Ascending aorta (tissue), 2 donors: ENCODE data around the gene CEACAM16. TPM values are rescaled to one million over a fixed set of nuclear protein-coding genes. Genes with fewer than 3 reads are reported as not detected.

Experiments used
- DNase-seq, 2 donors: peaks; one replicate each; pipeline ENCODE4 v3.0.0-alpha.2; 2019; ENCODE audit warnings: low spot score in 2 of 2
- H3K27ac ChIP-seq, 2 donors: fragments of 200-600 bp; sonication (generic); one replicate each; pipeline ENCODE4 v1.5.1; 2016 to 2017; ENCODE audit warnings: mild to moderate bottlenecking in 1 of 2
- H3K27me3 ChIP-seq: fragments of 200-600 bp; sonication (generic); one replicate; pipeline ENCODE4 v1.5.1; 2017
- H3K36me3 ChIP-seq, 2 donors: fragments of 200-600 bp; sonication (generic); one replicate each; pipeline ENCODE4 v1.5.1; 2016
- H3K4me1 ChIP-seq, 2 donors: fragments of 200-600 bp; sonication (generic); one replicate each; pipeline ENCODE4 v1.5.1; 2016 to 2017; ENCODE audit warnings: mild to moderate bottlenecking in 1 of 2
- H3K4me3 ChIP-seq, 2 donors: fragments of 200-600 bp; sonication (generic); one replicate each; pipeline ENCODE4 v1.5.1; 2016 to 2017; ENCODE audit warnings: mild to moderate bottlenecking in 1 of 2
- H3K9me3 ChIP-seq, 2 donors: fragments of 200-600 bp; sonication (generic); one replicate each; pipeline ENCODE4 v1.5.1; 2016
- intact Hi-C: fragments of 100-400 bp; cut with DNase I; formaldehyde crosslinking; loops from one replicate; pipeline ENCODE4 v1.15.1; 2023
- total RNA-seq: library from RNA; depleted of rRNA; stranded (reverse); fragments of >200 nt; gene quantifications from one replicate; pipeline ENCODE4 v1.1.0, GENCODE V29; 2016
- TF ChIP-seq, protein P1 (sequence below), 3 experiments: fragments of 200-600 bp in 2 of 3; fragments of 450-650 bp in 1 of 3; sonication (generic) in 2 of 3; IDR thresholded peaks; one replicate each; pipeline ENCODE4 v1.5.1; 2016 to 2019; ENCODE audit warnings: antibody characterized with exemption in 3 of 3, mild to moderate bottlenecking in 1 of 3, moderate library complexity in 1 of 3

The CEACAM16 gene
- total RNA-seq, 1 donor from 2014 or later = not detected

- intact Hi-C loops = no loop called here
- TF ChIP-seq, protein P1, sequence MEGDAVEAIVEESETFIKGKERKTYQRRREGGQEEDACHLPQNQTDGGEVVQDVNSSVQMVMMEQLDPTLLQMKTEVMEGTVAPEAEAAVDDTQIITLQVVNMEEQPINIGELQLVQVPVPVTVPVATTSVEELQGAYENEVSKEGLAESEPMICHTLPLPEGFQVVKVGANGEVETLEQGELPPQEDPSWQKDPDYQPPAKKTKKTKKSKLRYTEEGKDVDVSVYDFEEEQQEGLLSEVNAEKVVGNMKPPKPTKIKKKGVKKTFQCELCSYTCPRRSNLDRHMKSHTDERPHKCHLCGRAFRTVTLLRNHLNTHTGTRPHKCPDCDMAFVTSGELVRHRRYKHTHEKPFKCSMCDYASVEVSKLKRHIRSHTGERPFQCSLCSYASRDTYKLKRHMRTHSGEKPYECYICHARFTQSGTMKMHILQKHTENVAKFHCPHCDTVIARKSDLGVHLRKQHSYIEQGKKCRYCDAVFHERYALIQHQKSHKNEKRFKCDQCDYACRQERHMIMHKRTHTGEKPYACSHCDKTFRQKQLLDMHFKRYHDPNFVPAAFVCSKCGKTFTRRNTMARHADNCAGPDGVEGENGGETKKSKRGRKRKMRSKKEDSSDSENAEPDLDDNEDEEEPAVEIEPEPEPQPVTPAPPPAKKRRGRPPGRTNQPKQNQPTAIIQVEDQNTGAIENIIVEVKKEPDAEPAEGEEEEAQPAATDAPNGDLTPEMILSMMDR (IDR thresholded peaks at IDR 0.05) = no peak
- Histone ChIP-seq H3K27ac (no peak within 1 kb of the TSS), H3K27me3 (no peaks in the 10 kb centered on the region), H3K36me3 (peaks cover 0 to 4% of the 10 kb centered on the region in 2 donors), H3K4me3 (no peak within 1 kb of the TSS), H3K9me3 (no peaks in the 10 kb centered on the region), H3K4me1 (no peaks in the 10 kb centered on the region)
- DNase-seq = no peak
Observed at GRCh38 chr19:44671400-44671799, 27.6 kb upstream of the CEACAM16 start, which contains the start of gene CEACAM19. TSS of gene CEACAM19 (plus strand) at chr19:44671482. CDS start at chr19:44671932, 450 bp downstream.

GRCh38 chr19:44672226-44672625 is 26.7 kb upstream of the CEACAM16 start:
- no peak for DNase-seq

GRCh38 chr19:44673510-44673909 is 25.4 kb upstream of the CEACAM16 start:
- Histone ChIP-seq H3K27ac (no peak overlapping the region), H3K9me3 (no peaks in the 10 kb centered on the region), H3K27me3 (no peaks in the 10 kb centered on the region), H3K4me1 (no peaks in the 10 kb centered on the region), H3K36me3 (peaks cover 3 to 4% of the 10 kb centered on the region in 2 donors), H3K4me3 (no peak overlapping the region)
- TF ChIP-seq, protein P1 (IDR thresholded peaks at IDR 0.05) = no peak
- intact Hi-C loops = no loop called here
- DNase-seq = no peak

More at GRCh38 chr19:44672226-44672625, 26.7 kb upstream of the CEACAM16 start:
- H3K9me3 ChIP-seq = no peaks in the 10 kb centered on the region
- H3K4me1 ChIP-seq = no peaks in the 10 kb centered on the region
- no peaks in the 10 kb centered on the region for H3K27me3 ChIP-seq
- intact Hi-C loops = no loop called here
- TF ChIP-seq, protein P1 (IDR thresholded peaks at IDR 0.05) = no peak
- no peak overlapping the region for H3K27ac ChIP-seq
- peaks cover 3 to 4% of the 10 kb centered on the region in 2 donors for H3K36me3 ChIP-seq
- H3K4me3 ChIP-seq = no peak overlapping the region

- H3K4me3 ChIP-seq = no peak overlapping the region
- no peaks in the 10 kb centered on the region for H3K9me3 ChIP-seq
- H3K27me3 ChIP-seq = no peaks in the 10 kb centered on the region
- TF ChIP-seq, protein P1 (IDR thresholded peaks at IDR 0.05) = no peak
- no peak overlapping the region for H3K27ac ChIP-seq
- H3K4me1 ChIP-seq = no peaks in the 10 kb centered on the region
- intact Hi-C loops = no loop called here
- DNase-seq = no peak
- H3K36me3 ChIP-seq = peaks cover 7 to 9% of the 10 kb centered on the region in 2 donors
Observed at GRCh38 chr19:44675521-44675920, 23.4 kb upstream of the CEACAM16 start.

DNA sequence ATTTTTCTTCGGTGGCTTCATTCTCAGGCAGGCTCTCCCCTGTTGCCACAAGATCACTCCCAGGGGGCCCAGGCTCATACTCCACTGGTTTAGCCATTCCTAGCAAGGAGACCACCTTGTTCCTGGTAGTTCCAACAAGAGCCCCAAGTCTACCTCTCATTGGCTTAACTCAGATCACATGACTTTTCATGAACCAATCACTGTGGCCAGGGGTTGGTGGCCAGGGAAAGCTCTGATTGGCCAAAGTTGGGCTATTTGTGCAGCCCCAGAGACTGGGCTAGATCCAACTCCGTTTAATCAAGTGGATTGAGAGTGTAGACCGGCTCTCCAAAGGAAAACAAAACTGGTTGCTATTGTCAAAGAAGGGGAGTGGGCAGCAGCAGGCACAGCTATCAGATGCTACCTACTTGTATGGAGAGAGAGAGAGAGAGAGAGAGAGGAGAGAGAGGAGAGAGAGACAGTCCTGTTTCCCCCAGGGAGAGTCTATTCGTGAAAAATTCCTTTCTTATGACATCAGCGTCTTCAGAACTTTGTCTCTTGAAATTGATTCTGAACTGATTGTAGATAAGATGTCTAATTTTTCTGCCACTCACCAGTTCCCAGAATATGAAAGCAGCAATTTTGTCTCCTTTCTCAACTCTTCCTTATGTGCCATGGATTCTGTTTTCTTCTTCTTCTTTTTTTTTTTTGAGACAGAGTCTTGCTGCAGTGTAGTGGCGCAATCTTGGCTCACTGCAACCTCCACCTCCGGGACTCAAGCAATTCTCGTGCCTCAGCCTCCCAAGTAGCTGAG is 21.7 kb upstream of the CEACAM16 start:
- TF ChIP-seq, protein P1 (IDR thresholded peaks at IDR 0.05) = no peak
- H3K4me3 ChIP-seq = no peak overlapping the region
- H3K36me3 ChIP-seq = peaks cover 13 to 14% of the 10 kb centered on the region in 2 donors
- intact Hi-C loops = no loop called here
- no peaks in the 10 kb centered on the region for H3K27me3 ChIP-seq
- H3K27ac ChIP-seq = no peak overlapping the region
- no peaks in the 10 kb centered on the region for H3K9me3 ChIP-seq
- no peaks in the 10 kb centered on the region for H3K4me1 ChIP-seq
- no peak for DNase-seq
